PC-3 (cell line): ENCODE measurements around the gene SUSD3. TPM values are rescaled to one million over a fixed set of nuclear protein-coding genes. Genes with fewer than 3 reads are reported as not detected.

Source experiments
- ATAC-seq: fragments of 200-7000 bp; cut with Tn5 transposase; 2 replicates; pipeline ENCODE4 v1.9.1; 2020; ENCODE audit warnings: mild to moderate bottlenecking, moderate library complexity
- BruUV-seq: library from RNA; stranded (reverse); fragments of 400-500 nt; replicated peaks from 2 replicates; lab custom pipeline; 2021; lab: Mats Ljungman, UMichigan
- CTCF ChIA-PET: fragments of 300-600 bp; sonication (Branson Sonifier 250); formaldehyde crosslinking; loops from one replicate; lab custom pipeline; 2022; ENCODE audit warnings: antibody characterized with exemption; lab: Charles Lee
- POLR2A ChIA-PET: fragments of 300-600 bp; sonication (Branson Sonifier 250); formaldehyde crosslinking; loops from one replicate; lab custom pipeline; 2022; ENCODE audit warnings: antibody characterized with exemption; ENCODE audit not compliant: unreplicated experiment; lab: Charles Lee
- DNase-seq: peaks from one replicate; pipeline ENCODE4 v3.0.0-alpha.2; 2015
- H2AFZ ChIP-seq: fragments of 300-600 bp; sonication (generic); 2 replicates; pipeline ENCODE4 v1.6.0; 2016; ENCODE audit warnings: antibody characterized with exemption, low read length
- H3F3A ChIP-seq: fragments of 300-600 bp; sonication (generic); one replicate; pipeline ENCODE4 v1.6.0; 2017; ENCODE audit warnings: antibody characterized with exemption, low read length, control low read depth, mild to moderate bottlenecking; ENCODE audit not compliant: unreplicated experiment
- H3K27ac ChIP-seq: fragments of 300-600 bp; sonication (generic); 2 replicates; pipeline ENCODE4 v1.5.1; 2016; ENCODE audit warnings: mild to moderate bottlenecking, low read length
- H3K27me3 ChIP-seq: fragments of 300-600 bp; sonication (generic); 2 replicates; pipeline ENCODE4 v1.6.1; 2016; ENCODE audit warnings: low read length, mixed read lengths
- H3K36me3 ChIP-seq: fragments of 300-600 bp; sonication (generic); 2 replicates; pipeline ENCODE4 v1.6.1; 2016; ENCODE audit warnings: low read depth, mixed run types, low read length, mixed read lengths
- H3K4me1 ChIP-seq: fragments of 300-600 bp; sonication (generic); 2 replicates; pipeline ENCODE4 v1.5.1; 2016; ENCODE audit warnings: low read length; ENCODE audit not compliant: insufficient read depth
- H3K4me2 ChIP-seq: fragments of 300-600 bp; sonication (generic); 2 replicates; pipeline ENCODE4 v1.6.0; 2016; ENCODE audit warnings: low read length
- H3K4me3 ChIP-seq: fragments of 300-600 bp; sonication (generic); 2 replicates; pipeline ENCODE4 v1.5.1; 2016; ENCODE audit warnings: mild to moderate bottlenecking, low read length, mixed read lengths
- H3K79me2 ChIP-seq: fragments of 300-600 bp; sonication (generic); 2 replicates; pipeline ENCODE4 v1.6.1; 2017; ENCODE audit warnings: low read length, mixed read lengths
- H3K9ac ChIP-seq: fragments of 300-600 bp; sonication (generic); 2 replicates; pipeline ENCODE4 v1.6.0; 2016; ENCODE audit warnings: mild to moderate bottlenecking, low read length
- H3K9me2 ChIP-seq: fragments of 300-600 bp; sonication (generic); replicated peaks from 2 replicates; pipeline ENCODE4 v1.6.1; 2016; ENCODE audit warnings: mixed run types, low read length, mixed read lengths
- H3K9me3 ChIP-seq: fragments of 300-600 bp; sonication (generic); 2 replicates; pipeline ENCODE4 v1.6.1; 2016; ENCODE audit warnings: low read length, mixed read lengths
- H4K20me1 ChIP-seq: fragments of 300-600 bp; sonication (generic); 2 replicates; pipeline ENCODE4 v1.6.1; 2016; ENCODE audit warnings: low read length, mixed read lengths
- EZH2 ChIP-seq: fragments of 300-600 bp; sonication (generic); IDR thresholded peaks from one replicate; pipeline ENCODE4 v1.6.1; 2017; ENCODE audit warnings: antibody characterized with exemption, mild to moderate bottlenecking, low read length; ENCODE audit not compliant: unreplicated experiment
- EZH2phosphoT487 ChIP-seq: fragments of 300-600 bp; sonication (generic); IDR thresholded peaks from 2 replicates; pipeline ENCODE4 v1.6.1; 2018; ENCODE audit warnings: mild to moderate bottlenecking, antibody characterized with exemption, low read length, borderline replicate concordance
- intact Hi-C: fragments of 100-400 bp; cut with micrococcal nuclease; formaldehyde crosslinking; loops from 2 replicates; pipeline ENCODE4 v1.9.0; 2023
- total RNA-seq: library from RNA; depleted of rRNA; stranded (reverse); fragments of >200 nt; gene quantifications from 2 replicates; pipeline ENCODE4 v1.2.3, GENCODE V29; 2014
- TF ChIP-seq, protein P1 (sequence below): fragments of 300-600 bp; sonication (generic); conservative IDR thresholded peaks from 2 replicates; pipeline ENCODE4 v1.5.1; 2017; ENCODE audit warnings: antibody characterized with exemption, low read depth, mild to moderate bottlenecking, low read length

SUSD3 gene
- total RNA-seq, 1 experiment from 2014 or later = 13.4 TPM

GRCh38 chr9:93060746-93061259 lies 2.3 kb downstream of the SUSD3 start:
- H3K36me3 ChIP-seq = no peaks in the 10 kb centered on the region
- intact Hi-C loops = loop anchor here (2.0 kb wide), 1 partner anchor 38 kb away; no protein-coding TSS in a partner anchor
- H3K9me3 ChIP-seq = no peaks in the 10 kb centered on the region
- peak overlapping the region; percentile 63 for H3K27ac ChIP-seq
- TF ChIP-seq, protein P1, sequence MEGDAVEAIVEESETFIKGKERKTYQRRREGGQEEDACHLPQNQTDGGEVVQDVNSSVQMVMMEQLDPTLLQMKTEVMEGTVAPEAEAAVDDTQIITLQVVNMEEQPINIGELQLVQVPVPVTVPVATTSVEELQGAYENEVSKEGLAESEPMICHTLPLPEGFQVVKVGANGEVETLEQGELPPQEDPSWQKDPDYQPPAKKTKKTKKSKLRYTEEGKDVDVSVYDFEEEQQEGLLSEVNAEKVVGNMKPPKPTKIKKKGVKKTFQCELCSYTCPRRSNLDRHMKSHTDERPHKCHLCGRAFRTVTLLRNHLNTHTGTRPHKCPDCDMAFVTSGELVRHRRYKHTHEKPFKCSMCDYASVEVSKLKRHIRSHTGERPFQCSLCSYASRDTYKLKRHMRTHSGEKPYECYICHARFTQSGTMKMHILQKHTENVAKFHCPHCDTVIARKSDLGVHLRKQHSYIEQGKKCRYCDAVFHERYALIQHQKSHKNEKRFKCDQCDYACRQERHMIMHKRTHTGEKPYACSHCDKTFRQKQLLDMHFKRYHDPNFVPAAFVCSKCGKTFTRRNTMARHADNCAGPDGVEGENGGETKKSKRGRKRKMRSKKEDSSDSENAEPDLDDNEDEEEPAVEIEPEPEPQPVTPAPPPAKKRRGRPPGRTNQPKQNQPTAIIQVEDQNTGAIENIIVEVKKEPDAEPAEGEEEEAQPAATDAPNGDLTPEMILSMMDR = no peak
- TF ChIP-seq EZH2 = no peak
- TF ChIP-seq EZH2phosphoT487 = no peak
- H3K9me2 ChIP-seq = no peaks in the 10 kb centered on the region
- ATAC-seq = peak; percentile 76
- no TSS peak for BruUV-seq
- 0 out of 2 replicates have a peak overlapping the region, but pooled peaks have one; percentile 4 for H3K9ac ChIP-seq
- H3K27me3 ChIP-seq = no peaks in the 10 kb centered on the region
- H3K4me1 ChIP-seq = peaks cover 27% of the 10 kb centered on the region
- peak overlapping the region; percentile 27; the same call in 1 of the 2 replicates for H2AFZ ChIP-seq
- ChIA-PET POLR2A (interaction anchor here (0.5 to 0.6 kb wide), 2 partner anchors 35 to 1105 kb away, joined by 5 to 6 read pairs; no protein-coding TSS in a partner anchor), CTCF (no interaction called here)
- no peaks in the 10 kb centered on the region for H3F3A ChIP-seq
- H4K20me1 ChIP-seq = no peaks in the 10 kb centered on the region
- peak; percentile 81 for DNase-seq
- peaks cover 11% of the 10 kb centered on the region for H3K79me2 ChIP-seq
- peak overlapping the region; percentile 80 for H3K4me2 ChIP-seq
- H3K4me3 ChIP-seq = no peak overlapping the region

DNA sequence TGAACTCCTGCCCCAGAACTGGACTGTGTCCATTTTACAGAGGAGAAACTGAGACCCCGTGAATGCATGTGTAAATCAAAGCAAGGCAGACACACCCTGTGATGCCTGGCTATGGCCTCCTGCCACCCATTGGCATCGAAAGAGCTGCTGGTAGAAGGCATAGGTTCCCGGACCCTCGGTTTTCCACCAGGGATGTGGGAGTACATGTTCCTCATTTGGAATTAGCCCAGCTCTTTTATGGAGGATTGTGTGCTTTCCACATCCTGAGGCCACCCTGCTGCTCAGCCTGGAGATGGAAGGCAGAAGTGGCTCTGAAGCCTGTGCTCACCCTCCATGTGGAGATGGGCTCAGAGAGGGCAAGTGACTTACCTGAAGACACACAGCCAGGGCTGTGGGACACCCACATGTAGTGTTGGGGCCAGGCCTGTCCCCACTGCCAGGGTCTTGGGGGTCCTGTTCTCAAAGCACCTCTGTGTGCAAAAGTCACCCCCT lies 2.8 kb downstream of the SUSD3 start:
- H4K20me1 ChIP-seq = no peaks in the 10 kb centered on the region
- no peaks in the 10 kb centered on the region for H3K9me2 ChIP-seq
- H3K4me1 ChIP-seq = peaks cover 27% of the 10 kb centered on the region
- H3K79me2 ChIP-seq = peaks cover 11% of the 10 kb centered on the region
- CTCF ChIA-PET = no interaction called here
- H3K27ac ChIP-seq = peak overlapping the region; percentile 63
- H3K4me2 ChIP-seq = peak overlapping the region; percentile 80
- TF ChIP-seq EZH2 (no peak), EZH2phosphoT487 (no peak)
- TF ChIP-seq, protein P1 = no peak
- ATAC-seq (peak; percentile 10), DNase-seq (peak; percentile 7)
- H3F3A ChIP-seq = no peaks in the 10 kb centered on the region
- no peaks in the 10 kb centered on the region for H3K27me3 ChIP-seq
- POLR2A ChIA-PET = interaction anchor here (0.5 kb wide), 1 partner anchor 1105 kb away, joined by 6 read pairs; no protein-coding TSS in a partner anchor
- H3K36me3 ChIP-seq = no peaks in the 10 kb centered on the region
- intact Hi-C loops = loop anchor here (2.0 kb wide), 1 partner anchor 37 kb away; no protein-coding TSS in a partner anchor
- BruUV-seq = no TSS peak
- no peak overlapping the region for H3K9ac ChIP-seq
- H3K9me3 ChIP-seq = no peaks in the 10 kb centered on the region
- H2AFZ ChIP-seq = no peak overlapping the region; the same call in 1 of the 2 replicates
- no peak overlapping the region for H3K4me3 ChIP-seq
